GM12878 (cell line): ENCODE data around the gene ARHGEF7. TPM values are rescaled to one million over a fixed set of nuclear protein-coding genes. Genes with fewer than 3 reads are reported as not detected.

Experiments
- ATAC-seq: fragments of 200-7000 bp; cut with Tn5 transposase; 3 replicates; pipeline ENCODE4 v1.9.1; 2020; ENCODE audit warnings: mild to moderate bottlenecking, moderate library complexity
- BruUV-seq: library from RNA; stranded (reverse); fragments of 400-500 nt; replicated peaks from 2 replicates; lab custom pipeline; 2021; lab: Mats Ljungman, UMichigan
- CTCF ChIA-PET: fragments of 300-600 bp; sonication (Branson Sonifier 250); formaldehyde crosslinking; extraction: SDS; loops from one replicate; lab custom pipeline; 2021; ENCODE audit warnings: inconsistent platforms; lab: Yijun Ruan, JAX
- POLR2A ChIA-PET: fragments of 350-600 bp; formaldehyde crosslinking; extraction: SDS; loops from one replicate; lab custom pipeline; 2021; ENCODE audit warnings: inconsistent platforms; lab: Charles Lee
- RAD21 ChIA-PET: fragments of 300-600 bp; sonication (Branson Sonifier 250); formaldehyde crosslinking; loops from one replicate; lab custom pipeline; 2023; ENCODE audit warnings: antibody characterized with exemption; ENCODE audit not compliant: unreplicated experiment; lab: Charles Lee
- SMC1A ChIA-PET: fragments of 300-600 bp; sonication (Branson Sonifier 250); formaldehyde crosslinking; loops from one replicate; lab custom pipeline; 2023; ENCODE audit not compliant: unreplicated experiment, uncharacterized antibody; lab: Charles Lee
- DNase-seq: peaks from one replicate; pipeline ENCODE4 v3.0.0-alpha.2; 2011; ENCODE audit warnings: low read depth, low spot score
- FAIRE-seq: peaks from 3 replicates; lab custom pipeline; 2011; peaks lifted over from hg19 to GRCh38; lab: Jason Lieb, UNC
- H2AFZ ChIP-seq: 2 replicates; pipeline ENCODE4 v1.6.0; 2011; ENCODE audit warnings: low read depth, low read length, control low read depth; ENCODE audit not compliant: control insufficient read depth
- H3K27ac ChIP-seq: 2 replicates; pipeline ENCODE4 v1.5.1; 2011; ENCODE audit warnings: control low read depth; ENCODE audit not compliant: control insufficient read depth, insufficient read depth
- H3K27me3 ChIP-seq, 2 experiments: replicated peaks in 1 of 2; 2 replicates each; pipeline versions ENCODE4 v1.6.0 to v1.6.1; 2011; ENCODE audit warnings: low read length in 1 of 2; ENCODE audit not compliant: control insufficient read depth in 2 of 2, insufficient read depth in 2 of 2
- H3K36me3 ChIP-seq, 2 experiments: 2 replicates each; pipeline ENCODE4 v1.5.1; 2011; ENCODE audit warnings: low read length in 1 of 2; ENCODE audit not compliant: control insufficient read depth in 2 of 2, insufficient read depth in 2 of 2
- H3K4me1 ChIP-seq: 2 replicates; pipeline ENCODE4 v1.6.1; 2011; ENCODE audit warnings: mild to moderate bottlenecking, low read length, moderate library complexity, mixed read lengths; ENCODE audit not compliant: control insufficient read depth, insufficient read depth
- H3K4me2 ChIP-seq: 2 replicates; pipeline ENCODE4 v1.6.0; 2011; ENCODE audit warnings: control low read depth; ENCODE audit not compliant: control insufficient read depth, insufficient read depth
- H3K4me3 ChIP-seq: fragments of 200-600 bp; sonication (generic); 2 replicates; pipeline ENCODE4 v1.5.1; 2016
- H3K79me2 ChIP-seq: 2 replicates; pipeline ENCODE4 v1.6.0; 2011; ENCODE audit warnings: low read length; ENCODE audit not compliant: control insufficient read depth, insufficient read depth
- H3K9ac ChIP-seq: 2 replicates; pipeline ENCODE4 v1.8.0; 2011; ENCODE audit warnings: low read length, control low read depth, mixed read lengths; ENCODE audit not compliant: control insufficient read depth, insufficient read depth
- H3K9me3 ChIP-seq: replicated peaks from 3 replicates; pipeline ENCODE4 v1.5.1; 2011; ENCODE audit warnings: mild to moderate bottlenecking, low read length; ENCODE audit not compliant: control insufficient read depth, insufficient read depth
- H4K20me1 ChIP-seq: 2 replicates; pipeline ENCODE4 v1.6.0; 2011; ENCODE audit not compliant: control insufficient read depth, insufficient read depth
- MEF2B ChIP-seq: fragments of 450-650 bp; IDR thresholded peaks from 2 replicates; pipeline ENCODE4 v1.6.1; 2018; ENCODE audit warnings: mild to moderate bottlenecking, moderate library complexity; ENCODE audit not compliant: partially characterized antibody, poor library complexity, severe bottlenecking
- ZBTB40 ChIP-seq: fragments of 450-650 bp; IDR thresholded peaks from 2 replicates; pipeline ENCODE4 v1.6.1; 2016; ENCODE audit warnings: mild to moderate bottlenecking, moderate library complexity, borderline replicate concordance
- WGBS: methylation state at CpG from one replicate; pipeline ENCODE4 v1.1.6; 2016; ENCODE audit warnings: low lambda C conversion rate; ENCODE audit not compliant: insufficient replicate concordance, insufficient coverage; ENCODE audit errors: missing lambda C conversion rate; 5-methylcytosine and 5-hydroxymethylcytosine counted together
- in situ Hi-C: fragments of 300-500 bp; cut with MboI; formaldehyde crosslinking; loops from 9 replicates; pipeline ENCODE4 v1.14.3; 2018; ENCODE audit warnings: mixed read lengths
- intact Hi-C: fragments of 100-400 bp; cut with micrococcal nuclease; formaldehyde crosslinking; loops from one replicate; pipeline ENCODE4 v1.14.2; 2022; ENCODE audit not compliant: unreplicated experiment
- polyA plus RNA-seq, 11 experiments: library from polyadenylated mRNA; depleted of rRNA in 4 of 11; unstranded in 6 of 11; stranded (reverse) in 5 of 11; fragments of >200 nt; fragmentation: Nextera tagmentation in 4 of 11; fragmentation: Illumina TruSeq in 1 of 11; extraction: Ambion mirVana in 4 of 11; extraction: Trizol in 1 of 11; gene quantifications; 1 replicate in 1 of 11; 2 replicates in 10 of 11; pipeline versions ENCODE4 v1.2.1 to v1.2.3, GENCODE V29; 2011 to 2016; ENCODE audit warnings: inconsistent platforms in 2 of 11, missing spikeins in 2 of 11, low read depth in 1 of 11
- total RNA-seq, 4 experiments: library from RNA; depleted of rRNA in 3 of 4; stranded (reverse); fragments of >200 nt in 3 of 4; fragmentation: Illumina TruSeq in 1 of 4; extraction: Trizol in 1 of 4; gene quantifications; 2 replicates each; pipeline versions ENCODE4 v1.2.1 to v1.2.3, GENCODE V29; 2013 to 2021

Gene ARHGEF7
- total and polyA plus RNA-seq, 10 of the 15 experiments (the other 5 are each of a cell fraction or from before 2014, with no cell fraction given): 4.7 to 65.5 (median 36.6) TPM

GRCh38 chr13:111212517-111212873, 97.4 kb downstream of the ARHGEF7 start:
- ChIA-PET RAD21 (interaction anchor here (1.0 kb wide), 2 partner anchors 9 to 28 kb away, joined by 3 read pairs; no protein-coding TSS in a partner anchor), POLR2A (no interaction called here), SMC1A (interaction anchor here (0.6 to 2.4 kb wide), 5 partner anchors 9 to 145 kb away, joined by 3 to 12 read pairs (median 4); no protein-coding TSS in a partner anchor), CTCF (interaction anchor here (0.8 to 8.5 kb wide), 5 partner anchors 10 to 152 kb away, joined by 3 to 99 read pairs (median 7); no protein-coding TSS in a partner anchor)
- H3K4me2 ChIP-seq: no peak overlapping the region
- peaks cover 10 to 18% of the 10 kb centered on the region in 2 experiments for H3K36me3 ChIP-seq
- no TSS peak for BruUV-seq
- H3K4me3 ChIP-seq: no peak overlapping the region
- H3K79me2 ChIP-seq: peaks cover 67% of the 10 kb centered on the region
- in situ Hi-C loops: loop anchor here (5.0 kb wide), 1 partner anchor 150 kb away; no protein-coding TSS in a partner anchor
- no peaks in the 10 kb centered on the region for H3K9me3 ChIP-seq
- no peak overlapping the region for H3K27ac ChIP-seq
- no peak overlapping the region for H2AFZ ChIP-seq
- ATAC-seq (no peak), DNase-seq (no peak), FAIRE-seq (no peak)
- intact Hi-C loops: no loop called here
- peaks cover 9% of the 10 kb centered on the region for H4K20me1 ChIP-seq
- H3K27me3 ChIP-seq: no peaks in the 10 kb centered on the region
- no peak for TF ChIP-seq ZBTB40
- no peak for TF ChIP-seq MEF2B
- no peak overlapping the region for H3K9ac ChIP-seq
- H3K4me1 ChIP-seq: peaks cover 7% of the 10 kb centered on the region
- WGBS: 100% methylated on average over 4 of the region's 4 CpGs
